HepG2 (cell line): Measurements from ENCODE around the gene GNAL. TPM values are rescaled to one million over a fixed set of nuclear protein-coding genes. Genes with fewer than 3 reads are reported as not detected.

Experiments used
- AKAP8 ChIP-seq: sonication (generic); formaldehyde crosslinking; IDR thresholded peaks from 2 replicates; pipeline ENCODE4 v1.5.1; 2020; ENCODE audit warnings: mild to moderate bottlenecking, missing genetic modification reagents
- CEBPB ChIP-seq: IDR thresholded peaks from 2 replicates; pipeline ENCODE4 v1.6.1; 2011; ENCODE audit warnings: low read depth, low read length, improper control_type of control experiment, borderline replicate concordance
- FOSL1 ChIP-seq: sonication (generic); formaldehyde crosslinking; IDR thresholded peaks from 2 replicates; pipeline ENCODE4 v1.9.0; 2021; ENCODE audit warnings: missing genetic modification reagents, borderline replicate concordance
- GZF1 ChIP-seq: sonication (generic); formaldehyde crosslinking; IDR thresholded peaks from 2 replicates; pipeline ENCODE4 v1.5.1; 2020; ENCODE audit warnings: mild to moderate bottlenecking, missing genetic modification reagents
- KLF15 ChIP-seq: sonication (generic); formaldehyde crosslinking; IDR thresholded peaks from 2 replicates; pipeline ENCODE4 v1.8.1; 2023; ENCODE audit warnings: borderline replicate concordance, mild to moderate bottlenecking, inconsistent platforms, missing genetic modification reagents, mixed read lengths
- NAIF1 ChIP-seq: sonication (generic); formaldehyde crosslinking; IDR thresholded peaks from 2 replicates; pipeline ENCODE4 v1.5.0; 2020; ENCODE audit warnings: mild to moderate bottlenecking, missing genetic modification reagents, borderline replicate concordance
- PRDM4 ChIP-seq: sonication (generic); formaldehyde crosslinking; IDR thresholded peaks from 2 replicates; pipeline ENCODE4 v1.9.0; 2021; ENCODE audit warnings: missing genetic modification reagents, borderline replicate concordance
- TBX3 ChIP-seq: fragments of 450-650 bp; IDR thresholded peaks from 2 replicates; pipeline ENCODE4 v1.6.1; 2017; ENCODE audit warnings: antibody characterized with exemption, mild to moderate bottlenecking, inconsistent platforms, borderline replicate concordance
- TEF ChIP-seq: sonication (generic); formaldehyde crosslinking; IDR thresholded peaks from 2 replicates; pipeline ENCODE4 v1.5.0; 2020; ENCODE audit warnings: missing genetic modification reagents
- TSC22D2 ChIP-seq: sonication (generic); formaldehyde crosslinking; IDR thresholded peaks from 2 replicates; pipeline ENCODE4 v1.5.1; 2020; ENCODE audit warnings: missing genetic modification reagents, mild to moderate bottlenecking, borderline replicate concordance
- ZC3H13 ChIP-seq: sonication (generic); formaldehyde crosslinking; IDR thresholded peaks from 2 replicates; pipeline ENCODE4 v1.8.1; 2023; ENCODE audit warnings: mild to moderate bottlenecking, missing genetic modification reagents, moderate library complexity
- ZNF44 ChIP-seq: sonication (generic); formaldehyde crosslinking; IDR thresholded peaks from 2 replicates; pipeline ENCODE4 v1.5.1; 2020; ENCODE audit warnings: mild to moderate bottlenecking, missing genetic modification reagents
- ZNF577 ChIP-seq: sonication (generic); formaldehyde crosslinking; IDR thresholded peaks from 2 replicates; pipeline ENCODE4 v1.4.0; 2020; ENCODE audit warnings: mild to moderate bottlenecking, low read depth, missing genetic modification reagents, borderline replicate concordance
- polyA plus RNA-seq, 8 experiments: library from polyadenylated mRNA; depleted of rRNA in 3 of 8; stranded (reverse) in 7 of 8; unstranded in 1 of 8; fragments of >200 nt; fragmentation: Illumina TruSeq in 4 of 8; extraction: Trizol in 4 of 8; gene quantifications; 2 replicates each; pipeline versions ENCODE4 v1.2.1 to v1.2.3, GENCODE V29; 2011 to 2016; ENCODE audit warnings: low read depth in 4 of 8, missing spikeins in 1 of 8, mixed read lengths in 1 of 8; ENCODE audit not compliant: insufficient read depth in 1 of 8
- total RNA-seq, 5 experiments: library from RNA; depleted of rRNA; stranded (reverse); fragments of >200 nt; fragmentation: Illumina TruSeq; extraction: Trizol; gene quantifications; 2 replicates each; pipeline ENCODE4 v1.2.3, GENCODE V29; 2016; ENCODE audit warnings: low read depth in 1 of 5
- TF ChIP-seq, protein P1 (sequence below): sonication (generic); formaldehyde crosslinking; IDR thresholded peaks from 2 replicates; pipeline ENCODE4 v1.5.0; 2020; ENCODE audit warnings: mild to moderate bottlenecking, missing genetic modification reagents
- TF ChIP-seq, protein P2 (sequence below): sonication (generic); formaldehyde crosslinking; IDR thresholded peaks from 2 replicates; pipeline ENCODE4 v1.4.0; 2020; ENCODE audit warnings: missing genetic modification reagents, borderline replicate concordance
- TF ChIP-seq, protein P3 (sequence below): IDR thresholded peaks from 2 replicates; pipeline ENCODE4 v1.6.1; 2016; ENCODE audit warnings: low read depth, borderline replicate concordance

GNAL gene
- total and polyA plus RNA-seq, 2 of the 13 experiments (the other 11 are each of a cell fraction or from before 2014, with no cell fraction given): 0.87 to 1.4 TPM

- TF ChIP-seq, protein P1, sequence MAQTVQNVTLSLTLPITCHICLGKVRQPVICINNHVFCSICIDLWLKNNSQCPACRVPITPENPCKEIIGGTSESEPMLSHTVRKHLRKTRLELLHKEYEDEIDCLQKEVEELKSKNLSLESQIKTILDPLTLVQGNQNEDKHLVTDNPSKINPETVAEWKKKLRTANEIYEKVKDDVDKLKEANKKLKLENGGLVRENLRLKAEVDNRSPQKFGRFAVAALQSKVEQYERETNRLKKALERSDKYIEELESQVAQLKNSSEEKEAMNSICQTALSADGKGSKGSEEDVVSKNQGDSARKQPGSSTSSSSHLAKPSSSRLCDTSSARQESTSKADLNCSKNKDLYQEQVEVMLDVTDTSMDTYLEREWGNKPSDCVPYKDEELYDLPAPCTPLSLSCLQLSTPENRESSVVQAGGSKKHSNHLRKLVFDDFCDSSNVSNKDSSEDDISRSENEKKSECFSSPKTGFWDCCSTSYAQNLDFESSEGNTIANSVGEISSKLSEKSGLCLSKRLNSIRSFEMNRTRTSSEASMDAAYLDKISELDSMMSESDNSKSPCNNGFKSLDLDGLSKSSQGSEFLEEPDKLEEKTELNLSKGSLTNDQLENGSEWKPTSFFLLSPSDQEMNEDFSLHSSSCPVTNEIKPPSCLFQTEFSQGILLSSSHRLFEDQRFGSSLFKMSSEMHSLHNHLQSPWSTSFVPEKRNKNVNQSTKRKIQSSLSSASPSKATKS (CRISPR knock-in tag): no peak
- TF ChIP-seq NAIF1 (CRISPR knock-in tag) (no peak), TBX3 (no peak), GZF1 (no peak), TEF (CRISPR knock-in tag) (no peak), AKAP8 (CRISPR knock-in tag) (0 out of 2 replicates have a peak, but pooled peaks have one; percentile 23), ZNF577 (CRISPR knock-in tag) (no peak), ZNF44 (CRISPR knock-in tag) (peak; percentile 42; the same call in 1 of the 2 replicates), ZC3H13 (CRISPR knock-in tag) (no peak), KLF15 (CRISPR knock-in tag) (no peak), TSC22D2 (CRISPR knock-in tag) (0 out of 2 replicates have a peak, but pooled peaks have one; percentile 72), PRDM4 (CRISPR knock-in tag) (no peak), CEBPB (no peak), FOSL1 (CRISPR knock-in tag) (no peak)
- TF ChIP-seq, protein P2, sequence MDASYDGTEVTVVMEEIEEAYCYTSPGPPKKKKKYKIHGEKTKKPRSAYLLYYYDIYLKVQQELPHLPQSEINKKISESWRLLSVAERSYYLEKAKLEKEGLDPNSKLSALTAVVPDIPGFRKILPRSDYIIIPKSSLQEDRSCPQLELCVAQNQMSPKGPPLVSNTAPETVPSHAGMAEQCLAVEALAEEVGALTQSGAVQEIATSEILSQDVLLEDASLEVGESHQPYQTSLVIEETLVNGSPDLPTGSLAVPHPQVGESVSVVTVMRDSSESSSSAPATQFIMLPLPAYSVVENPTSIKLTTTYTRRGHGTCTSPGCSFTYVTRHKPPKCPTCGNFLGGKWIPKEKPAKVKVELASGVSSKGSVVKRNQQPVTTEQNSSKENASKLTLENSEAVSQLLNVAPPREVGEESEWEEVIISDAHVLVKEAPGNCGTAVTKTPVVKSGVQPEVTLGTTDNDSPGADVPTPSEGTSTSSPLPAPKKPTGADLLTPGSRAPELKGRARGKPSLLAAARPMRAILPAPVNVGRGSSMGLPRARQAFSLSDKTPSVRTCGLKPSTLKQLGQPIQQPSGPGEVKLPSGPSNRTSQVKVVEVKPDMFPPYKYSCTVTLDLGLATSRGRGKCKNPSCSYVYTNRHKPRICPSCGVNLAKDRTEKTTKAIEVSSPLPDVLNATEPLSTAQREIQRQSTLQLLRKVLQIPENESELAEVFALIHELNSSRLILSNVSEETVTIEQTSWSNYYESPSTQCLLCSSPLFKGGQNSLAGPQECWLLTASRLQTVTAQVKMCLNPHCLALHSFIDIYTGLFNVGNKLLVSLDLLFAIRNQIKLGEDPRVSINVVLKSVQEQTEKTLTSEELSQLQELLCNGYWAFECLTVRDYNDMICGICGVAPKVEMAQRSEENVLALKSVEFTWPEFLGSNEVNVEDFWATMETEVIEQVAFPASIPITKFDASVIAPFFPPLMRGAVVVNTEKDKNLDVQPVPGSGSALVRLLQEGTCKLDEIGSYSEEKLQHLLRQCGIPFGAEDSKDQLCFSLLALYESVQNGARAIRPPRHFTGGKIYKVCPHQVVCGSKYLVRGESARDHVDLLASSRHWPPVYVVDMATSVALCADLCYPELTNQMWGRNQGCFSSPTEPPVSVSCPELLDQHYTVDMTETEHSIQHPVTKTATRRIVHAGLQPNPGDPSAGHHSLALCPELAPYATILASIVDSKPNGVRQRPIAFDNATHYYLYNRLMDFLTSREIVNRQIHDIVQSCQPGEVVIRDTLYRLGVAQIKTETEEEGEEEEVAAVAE (CRISPR knock-in tag): no peak
- TF ChIP-seq, protein P3, sequence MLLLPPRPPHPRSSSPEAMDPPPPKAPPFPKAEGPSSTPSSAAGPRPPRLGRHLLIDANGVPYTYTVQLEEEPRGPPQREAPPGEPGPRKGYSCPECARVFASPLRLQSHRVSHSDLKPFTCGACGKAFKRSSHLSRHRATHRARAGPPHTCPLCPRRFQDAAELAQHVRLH (CRISPR knock-in tag): no peak
These were observed 161.0 kb downstream of the GNAL start (continued) for GRCh38 chr18:11849841-11850634.
